HCT116 (cell line): ENCODE results near the gene CNKSR1.

Source experiments
- EGR1 ChIP-seq: IDR thresholded peaks from 2 replicates; pipeline ENCODE4 v1.6.1; 2012; ENCODE audit warnings: low read depth
- JUND ChIP-seq: IDR thresholded peaks from 2 replicates; pipeline ENCODE4 v1.6.1; 2012
- POLR2A ChIP-seq: IDR thresholded peaks from 2 replicates; pipeline ENCODE4 v1.7.0; 2011; ENCODE audit warnings: borderline replicate concordance; ENCODE audit not compliant: insufficient read depth, insufficient read length; ENCODE audit errors: extremely low read depth
- RAD21 ChIP-seq: IDR thresholded peaks from 2 replicates; pipeline ENCODE4 v1.6.1; 2012; ENCODE audit warnings: low read depth, mild to moderate bottlenecking
- SIN3A ChIP-seq: IDR thresholded peaks from 2 replicates; pipeline ENCODE4 v1.6.1; 2012; ENCODE audit warnings: low read depth
- SP1 ChIP-seq: IDR thresholded peaks from 2 replicates; pipeline ENCODE4 v1.6.1; 2012; ENCODE audit warnings: low read depth
- YY1 ChIP-seq: IDR thresholded peaks from 2 replicates; pipeline ENCODE4 v1.6.1; 2011; ENCODE audit warnings: low read length, low read depth, moderate library complexity, mild to moderate bottlenecking; ENCODE audit not compliant: insufficient replicate concordance; ENCODE audit errors: extremely low read depth
- ZFX ChIP-seq: fragments of 450-650 bp; IDR thresholded peaks from 2 replicates; pipeline ENCODE4 v1.6.1; 2017
- TF ChIP-seq, protein P1 (sequence below), 3 experiments: fragments of 200-600 bp in 1 of 3; sonication (generic) in 1 of 3; IDR thresholded peaks in 2 of 3; conservative IDR thresholded peaks in 1 of 3; 2 replicates each; pipeline ENCODE4 v1.5.1; 2012 to 2017; ENCODE audit warnings: low read depth in 2 of 3, low read length in 2 of 3, antibody characterized with exemption in 1 of 3, borderline replicate concordance in 1 of 3, control low read depth in 1 of 3, mild to moderate bottlenecking in 1 of 3, mixed read lengths in 1 of 3, mixed run types in 1 of 3, moderate library complexity in 1 of 3; ENCODE audit not compliant: insufficient read depth in 1 of 3
- TF ChIP-seq, protein P2 (sequence below): IDR thresholded peaks from 2 replicates; pipeline ENCODE4 v1.6.1; 2012; ENCODE audit warnings: low read depth

DNA sequence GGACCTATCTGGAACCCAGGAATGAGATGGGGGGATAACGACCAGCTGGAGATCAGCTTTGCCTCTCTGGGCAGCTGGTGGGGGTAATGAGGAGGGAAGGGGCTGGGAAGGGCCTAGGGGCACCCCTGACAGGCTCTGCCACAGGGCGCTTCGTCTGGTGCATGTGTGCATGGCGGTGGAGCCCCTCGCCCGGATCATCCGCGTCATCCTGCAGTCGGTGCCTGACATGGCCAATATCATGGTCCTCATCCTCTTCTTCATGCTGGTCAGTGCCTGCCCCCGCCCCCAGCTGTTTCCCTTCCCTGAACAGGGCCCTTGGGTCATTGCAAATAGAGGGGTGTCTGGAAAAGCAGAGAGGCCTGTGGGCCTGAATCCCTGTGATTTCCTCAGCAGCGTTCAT, 20.5 kb downstream of the CNKSR1 start:
- TF ChIP-seq SIN3A (no peak), JUND (no peak), RAD21 (no peak), EGR1 (no peak), ZFX (no peak), YY1 (no peak), POLR2A (no peak), SP1 (no peak)
- TF ChIP-seq, protein P1, sequence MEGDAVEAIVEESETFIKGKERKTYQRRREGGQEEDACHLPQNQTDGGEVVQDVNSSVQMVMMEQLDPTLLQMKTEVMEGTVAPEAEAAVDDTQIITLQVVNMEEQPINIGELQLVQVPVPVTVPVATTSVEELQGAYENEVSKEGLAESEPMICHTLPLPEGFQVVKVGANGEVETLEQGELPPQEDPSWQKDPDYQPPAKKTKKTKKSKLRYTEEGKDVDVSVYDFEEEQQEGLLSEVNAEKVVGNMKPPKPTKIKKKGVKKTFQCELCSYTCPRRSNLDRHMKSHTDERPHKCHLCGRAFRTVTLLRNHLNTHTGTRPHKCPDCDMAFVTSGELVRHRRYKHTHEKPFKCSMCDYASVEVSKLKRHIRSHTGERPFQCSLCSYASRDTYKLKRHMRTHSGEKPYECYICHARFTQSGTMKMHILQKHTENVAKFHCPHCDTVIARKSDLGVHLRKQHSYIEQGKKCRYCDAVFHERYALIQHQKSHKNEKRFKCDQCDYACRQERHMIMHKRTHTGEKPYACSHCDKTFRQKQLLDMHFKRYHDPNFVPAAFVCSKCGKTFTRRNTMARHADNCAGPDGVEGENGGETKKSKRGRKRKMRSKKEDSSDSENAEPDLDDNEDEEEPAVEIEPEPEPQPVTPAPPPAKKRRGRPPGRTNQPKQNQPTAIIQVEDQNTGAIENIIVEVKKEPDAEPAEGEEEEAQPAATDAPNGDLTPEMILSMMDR (IDR thresholded peaks at IDR 0.05 in 2 of 3, conservative IDR thresholded peaks at IDR 0.05 in 1 of 3; ENCODE audit: borderline replicate concordance in 1 of 3, insufficient read depth in 1 of 3, low read depth in 2 of 3, low read length in 2 of 3) = no peak
- TF ChIP-seq, protein P2, sequence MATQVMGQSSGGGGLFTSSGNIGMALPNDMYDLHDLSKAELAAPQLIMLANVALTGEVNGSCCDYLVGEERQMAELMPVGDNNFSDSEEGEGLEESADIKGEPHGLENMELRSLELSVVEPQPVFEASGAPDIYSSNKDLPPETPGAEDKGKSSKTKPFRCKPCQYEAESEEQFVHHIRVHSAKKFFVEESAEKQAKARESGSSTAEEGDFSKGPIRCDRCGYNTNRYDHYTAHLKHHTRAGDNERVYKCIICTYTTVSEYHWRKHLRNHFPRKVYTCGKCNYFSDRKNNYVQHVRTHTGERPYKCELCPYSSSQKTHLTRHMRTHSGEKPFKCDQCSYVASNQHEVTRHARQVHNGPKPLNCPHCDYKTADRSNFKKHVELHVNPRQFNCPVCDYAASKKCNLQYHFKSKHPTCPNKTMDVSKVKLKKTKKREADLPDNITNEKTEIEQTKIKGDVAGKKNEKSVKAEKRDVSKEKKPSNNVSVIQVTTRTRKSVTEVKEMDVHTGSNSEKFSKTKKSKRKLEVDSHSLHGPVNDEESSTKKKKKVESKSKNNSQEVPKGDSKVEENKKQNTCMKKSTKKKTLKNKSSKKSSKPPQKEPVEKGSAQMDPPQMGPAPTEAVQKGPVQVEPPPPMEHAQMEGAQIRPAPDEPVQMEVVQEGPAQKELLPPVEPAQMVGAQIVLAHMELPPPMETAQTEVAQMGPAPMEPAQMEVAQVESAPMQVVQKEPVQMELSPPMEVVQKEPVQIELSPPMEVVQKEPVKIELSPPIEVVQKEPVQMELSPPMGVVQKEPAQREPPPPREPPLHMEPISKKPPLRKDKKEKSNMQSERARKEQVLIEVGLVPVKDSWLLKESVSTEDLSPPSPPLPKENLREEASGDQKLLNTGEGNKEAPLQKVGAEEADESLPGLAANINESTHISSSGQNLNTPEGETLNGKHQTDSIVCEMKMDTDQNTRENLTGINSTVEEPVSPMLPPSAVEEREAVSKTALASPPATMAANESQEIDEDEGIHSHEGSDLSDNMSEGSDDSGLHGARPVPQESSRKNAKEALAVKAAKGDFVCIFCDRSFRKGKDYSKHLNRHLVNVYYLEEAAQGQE = no peak
